ENCODE measurements around the gene NT5C.
"Not testable (repeated sequence)": the region's sequence is repeated elsewhere in the genome, so short reads cannot be mapped to it uniquely, and the experiment has no call there.

The NT5C gene

GRCh38 chr17:75131278-75132017, at the start of gene NT5C:
NT5C (minus strand) TSS chr17:75131742; CDS start chr17:75131707, 35 bp downstream.
- no peaks in the 10 kb centered on the region for H3K9me3 ChIP-seq (ENCODE audit: control insufficient read depth in 2 of 2, low read length in 2 of 2)
- peaks cover 16 to 30% of the 10 kb centered on the region in 2 donors for H3K4me1 ChIP-seq (ENCODE audit: control insufficient read depth in 2 of 2, insufficient read depth in 2 of 2, low read length in 2 of 2)
- peak within 1 kb of the TSS; percentile 88 to 89 for H3K27ac ChIP-seq (ENCODE audit: low read depth in 2 of 2, low read length in 2 of 2)
- H3K4me3 ChIP-seq (ENCODE audit: low read length in 2 of 2): peak within 1 kb of the TSS; percentile 60 to 70
- H3K9ac ChIP-seq (ENCODE audit: low read depth in 1 of 2, low read length in 2 of 2): peak within 1 kb of the TSS; percentile 80 to 91
- H3K27me3 ChIP-seq (ENCODE audit: control insufficient read depth in 2 of 2, insufficient read depth in 2 of 2, low read length in 2 of 2): no peaks in the 10 kb centered on the region
- peaks cover 18 to 23% of the 10 kb centered on the region in 2 donors for H3K36me3 ChIP-seq (ENCODE audit: control insufficient read depth in 2 of 2, insufficient read depth in 2 of 2, low read length in 2 of 2)

GRCh38 chr17:75181110-75181509, 49.6 kb upstream of the NT5C start:
- Histone ChIP-seq H3K27ac (ENCODE audit: low read depth in 2 of 2, low read length in 2 of 2) (peak overlapping the region; percentile 95 to 97), H3K4me1 (ENCODE audit: control insufficient read depth in 2 of 2, insufficient read depth in 2 of 2, low read length in 2 of 2) (peaks cover 6 to 9% of the 10 kb centered on the region in 2 donors), H3K36me3 (ENCODE audit: control insufficient read depth in 2 of 2, insufficient read depth in 2 of 2, low read length in 2 of 2) (peaks cover 0 to 17% of the 10 kb centered on the region in 2 donors), H3K27me3 (ENCODE audit: control insufficient read depth in 2 of 2, insufficient read depth in 2 of 2, low read length in 2 of 2) (no peaks in the 10 kb centered on the region), H3K4me3 (ENCODE audit: low read length in 2 of 2) (peak overlapping the region; percentile 86 to 93), H3K9ac (ENCODE audit: low read depth in 1 of 2, low read length in 2 of 2) (peak overlapping the region; percentile 64 to 95), H3K9me3 (ENCODE audit: control insufficient read depth in 2 of 2, low read length in 2 of 2) (no peaks in the 10 kb centered on the region)

- Histone ChIP-seq H3K27me3 (ENCODE audit: control insufficient read depth in 2 of 2, insufficient read depth in 2 of 2, low read length in 2 of 2) (no peaks in the 10 kb centered on the region), H3K27ac (ENCODE audit: low read depth in 2 of 2, low read length in 2 of 2) (no peak overlapping the region), H3K36me3 (ENCODE audit: control insufficient read depth in 2 of 2, insufficient read depth in 2 of 2, low read length in 2 of 2) (peaks cover 12 to 29% of the 10 kb centered on the region in 2 donors), H3K9me3 (ENCODE audit: control insufficient read depth in 2 of 2, low read length in 2 of 2) (no peaks in the 10 kb centered on the region), H3K4me1 (ENCODE audit: control insufficient read depth in 2 of 2, insufficient read depth in 2 of 2, low read length in 2 of 2) (peaks cover 6% of the 10 kb centered on the region in 2 donors), H3K9ac (ENCODE audit: low read depth in 1 of 2, low read length in 2 of 2) (no peak overlapping the region), H3K4me3 (ENCODE audit: low read length in 2 of 2) (no peak overlapping the region)
Observed at GRCh38 chr17:75178453-75178852, 46.9 kb upstream of the NT5C start.

- Histone ChIP-seq H3K9me3 (ENCODE audit: control insufficient read depth in 2 of 2, low read length in 2 of 2) (no peaks in the 10 kb centered on the region), H3K9ac (ENCODE audit: low read depth in 1 of 2, low read length in 2 of 2) (no peak overlapping the region), H3K27ac (ENCODE audit: low read depth in 2 of 2, low read length in 2 of 2) (no peak overlapping the region), H3K4me1 (ENCODE audit: control insufficient read depth in 2 of 2, insufficient read depth in 2 of 2, low read length in 2 of 2) (peaks cover 6% of the 10 kb centered on the region in 2 donors), H3K4me3 (ENCODE audit: low read length in 2 of 2) (no peak overlapping the region), H3K27me3 (ENCODE audit: control insufficient read depth in 2 of 2, insufficient read depth in 2 of 2, low read length in 2 of 2) (no peaks in the 10 kb centered on the region), H3K36me3 (ENCODE audit: control insufficient read depth in 2 of 2, insufficient read depth in 2 of 2, low read length in 2 of 2) (peaks cover 20 to 37% of the 10 kb centered on the region in 2 donors)
Observed at GRCh38 chr17:75176625-75177024, 45.1 kb upstream of the NT5C start.

GRCh38 chr17:75174996-75175395, 43.5 kb upstream of the NT5C start:
- Histone ChIP-seq H3K9me3 (ENCODE audit: control insufficient read depth in 2 of 2, low read length in 2 of 2) (no peaks in the 10 kb centered on the region), H3K9ac (ENCODE audit: low read depth in 1 of 2, low read length in 2 of 2) (no peak overlapping the region), H3K27me3 (ENCODE audit: control insufficient read depth in 2 of 2, insufficient read depth in 2 of 2, low read length in 2 of 2) (no peaks in the 10 kb centered on the region), H3K36me3 (ENCODE audit: control insufficient read depth in 2 of 2, insufficient read depth in 2 of 2, low read length in 2 of 2) (peaks cover 24 to 40% of the 10 kb centered on the region in 2 donors), H3K4me1 (ENCODE audit: control insufficient read depth in 2 of 2, insufficient read depth in 2 of 2, low read length in 2 of 2) (no peaks in the 10 kb centered on the region), H3K4me3 (ENCODE audit: low read length in 2 of 2) (no peak overlapping the region), H3K27ac (ENCODE audit: low read depth in 2 of 2, low read length in 2 of 2) (no peak overlapping the region)

- Histone ChIP-seq H3K27me3 (ENCODE audit: control insufficient read depth in 2 of 2, insufficient read depth in 2 of 2, low read length in 2 of 2) (no peaks in the 10 kb centered on the region), H3K27ac (ENCODE audit: low read depth in 2 of 2, low read length in 2 of 2) (no peak overlapping the region), H3K4me3 (ENCODE audit: low read length in 2 of 2) (no peak overlapping the region), H3K36me3 (ENCODE audit: control insufficient read depth in 2 of 2, insufficient read depth in 2 of 2, low read length in 2 of 2) (peaks cover 24 to 39% of the 10 kb centered on the region in 2 donors), H3K9ac (ENCODE audit: low read depth in 1 of 2, low read length in 2 of 2) (no peak overlapping the region), H3K9me3 (ENCODE audit: control insufficient read depth in 2 of 2, low read length in 2 of 2) (no peaks in the 10 kb centered on the region), H3K4me1 (ENCODE audit: control insufficient read depth in 2 of 2, insufficient read depth in 2 of 2, low read length in 2 of 2) (no peaks in the 10 kb centered on the region)
Observed at GRCh38 chr17:75173526-75173925, 42.0 kb upstream of the NT5C start.

- Histone ChIP-seq H3K4me3 (ENCODE audit: low read length in 2 of 2) (no peak overlapping the region), H3K4me1 (ENCODE audit: control insufficient read depth in 2 of 2, insufficient read depth in 2 of 2, low read length in 2 of 2) (no peaks in the 10 kb centered on the region), H3K27me3 (ENCODE audit: control insufficient read depth in 2 of 2, insufficient read depth in 2 of 2, low read length in 2 of 2) (no peaks in the 10 kb centered on the region), H3K9me3 (ENCODE audit: control insufficient read depth in 2 of 2, low read length in 2 of 2) (no peaks in the 10 kb centered on the region), H3K9ac (ENCODE audit: low read depth in 1 of 2, low read length in 2 of 2) (no peak overlapping the region), H3K27ac (ENCODE audit: low read depth in 2 of 2, low read length in 2 of 2) (no peak overlapping the region), H3K36me3 (ENCODE audit: control insufficient read depth in 2 of 2, insufficient read depth in 2 of 2, low read length in 2 of 2) (peaks cover 25 to 32% of the 10 kb centered on the region in 2 donors)
Observed at GRCh38 chr17:75168998-75169397, 37.5 kb upstream of the NT5C start.

GRCh38 chr17:75164606-75165005, 33.1 kb upstream of the NT5C start:
- H3K4me1 ChIP-seq (ENCODE audit: control insufficient read depth in 2 of 2, insufficient read depth in 2 of 2, low read length in 2 of 2); H3K4me3 ChIP-seq (ENCODE audit: low read length in 2 of 2); H3K9me3 ChIP-seq (ENCODE audit: control insufficient read depth in 2 of 2, low read length in 2 of 2); H3K27me3 ChIP-seq (ENCODE audit: control insufficient read depth in 2 of 2, insufficient read depth in 2 of 2, low read length in 2 of 2); H3K9ac ChIP-seq (ENCODE audit: low read depth in 1 of 2, low read length in 2 of 2); H3K27ac ChIP-seq (ENCODE audit: low read depth in 2 of 2, low read length in 2 of 2): not testable (repeated sequence)
- peaks cover 8 to 16% of the 10 kb centered on the region in 2 donors for H3K36me3 ChIP-seq (ENCODE audit: control insufficient read depth in 2 of 2, insufficient read depth in 2 of 2, low read length in 2 of 2)

GRCh38 chr17:75163074-75163473, 31.5 kb upstream of the NT5C start:
- no peak overlapping the region for H3K9ac ChIP-seq (ENCODE audit: low read depth in 1 of 2, low read length in 2 of 2)
- H3K36me3 ChIP-seq (ENCODE audit: control insufficient read depth in 2 of 2, insufficient read depth in 2 of 2, low read length in 2 of 2): peaks cover 8 to 10% of the 10 kb centered on the region in 2 donors
- H3K9me3 ChIP-seq (ENCODE audit: control insufficient read depth in 2 of 2, low read length in 2 of 2): no peaks in the 10 kb centered on the region
- H3K27ac ChIP-seq (ENCODE audit: low read depth in 2 of 2, low read length in 2 of 2): no peak overlapping the region
- no peaks in the 10 kb centered on the region for H3K27me3 ChIP-seq (ENCODE audit: control insufficient read depth in 2 of 2, insufficient read depth in 2 of 2, low read length in 2 of 2)
- H3K4me1 ChIP-seq (ENCODE audit: control insufficient read depth in 2 of 2, insufficient read depth in 2 of 2, low read length in 2 of 2): no peaks in the 10 kb centered on the region
- H3K4me3 ChIP-seq (ENCODE audit: low read length in 2 of 2): no peak overlapping the region

GRCh38 chr17:75160211-75160610, 28.7 kb upstream of the NT5C start:
- H3K9me3 ChIP-seq (ENCODE audit: control insufficient read depth in 2 of 2, low read length in 2 of 2): no peaks in the 10 kb centered on the region
- no peak overlapping the region for H3K27ac ChIP-seq (ENCODE audit: low read depth in 2 of 2, low read length in 2 of 2)

More at GRCh38 chr17:75160211-75160610, 28.7 kb upstream of the NT5C start:
- Histone ChIP-seq H3K4me3 (ENCODE audit: low read length in 2 of 2) (no peak overlapping the region), H3K36me3 (ENCODE audit: control insufficient read depth in 2 of 2, insufficient read depth in 2 of 2, low read length in 2 of 2) (no peaks in the 10 kb centered on the region), H3K4me1 (ENCODE audit: control insufficient read depth in 2 of 2, insufficient read depth in 2 of 2, low read length in 2 of 2) (no peaks in the 10 kb centered on the region), H3K27me3 (ENCODE audit: control insufficient read depth in 2 of 2, insufficient read depth in 2 of 2, low read length in 2 of 2) (no peaks in the 10 kb centered on the region), H3K9ac (ENCODE audit: low read depth in 1 of 2, low read length in 2 of 2) (no peak overlapping the region)
